Osteoblast (primary cell): ENCODE results near the gene MROH2A. TPM values are rescaled to one million over a fixed set of nuclear protein-coding genes. Genes with fewer than 3 reads are reported as not detected.
A peak's percentile ranks its signal among the peaks of the same experiment; 100 is the strongest.

Experiments used
- DNase-seq: peaks from one replicate; pipeline ENCODE4 v3.0.0; 2011; ENCODE audit warnings: low spot score, mixed read lengths; ENCODE audit not compliant: insufficient read length; ENCODE audit errors: missing footprints
- H2AFZ ChIP-seq: 2 replicates; pipeline ENCODE4 v1.6.0; 2011; ENCODE audit warnings: mild to moderate bottlenecking, low read length
- H3K27ac ChIP-seq: 2 replicates; pipeline ENCODE4 v1.5.1; 2011; ENCODE audit warnings: mild to moderate bottlenecking, low read depth, low read length, moderate library complexity
- H3K27me3 ChIP-seq: 2 replicates; pipeline ENCODE4 v1.6.0; 2012; ENCODE audit warnings: mild to moderate bottlenecking, control low read depth, inconsistent platforms, low read length, moderate library complexity; ENCODE audit not compliant: insufficient read depth
- H3K36me3 ChIP-seq: 2 replicates; pipeline ENCODE4 v1.5.1; 2011; ENCODE audit warnings: mild to moderate bottlenecking, low read length, control low read depth, moderate library complexity; ENCODE audit not compliant: insufficient read depth
- H3K4me1 ChIP-seq: 2 replicates; pipeline ENCODE4 v1.5.1; 2011; ENCODE audit warnings: mild to moderate bottlenecking, low read length, control low read depth, moderate library complexity; ENCODE audit not compliant: insufficient read depth
- H3K4me2 ChIP-seq: 2 replicates; pipeline ENCODE4 v1.6.0; 2011; ENCODE audit warnings: mild to moderate bottlenecking, low read length; ENCODE audit not compliant: insufficient read depth
- H3K4me3 ChIP-seq: fragments of 200-600 bp; sonication (generic); 3 replicates; pipeline ENCODE4 v1.5.1; 2012; ENCODE audit warnings: mild to moderate bottlenecking, low read length, inconsistent platforms; ENCODE audit not compliant: insufficient read depth
- H3K79me2 ChIP-seq: 2 replicates; pipeline ENCODE4 v1.6.0; 2012; ENCODE audit warnings: mild to moderate bottlenecking, low read length, control low read depth, inconsistent platforms; ENCODE audit not compliant: insufficient read depth
- H3K9me3 ChIP-seq: 2 replicates; pipeline ENCODE4 v1.5.1; 2011; ENCODE audit warnings: low read depth, low read length, control low read depth
- H4K20me1 ChIP-seq: 2 replicates; pipeline ENCODE4 v1.6.0; 2012; ENCODE audit warnings: mild to moderate bottlenecking, low read length, control low read depth; ENCODE audit not compliant: insufficient read depth
- total RNA-seq: library from RNA; depleted of rRNA; stranded (reverse); fragments of >200 nt; gene quantifications from 2 replicates; pipeline ENCODE4 v1.2.3, GENCODE V29; 2012
- TF ChIP-seq, protein P1 (sequence below): IDR thresholded peaks from 2 replicates; pipeline ENCODE4 v1.5.1; 2011; ENCODE audit warnings: mild to moderate bottlenecking, low read depth, low read length, moderate library complexity; ENCODE audit errors: extremely low read depth

MROH2A gene
- total RNA-seq, 1 donor = not detected

DNA sequence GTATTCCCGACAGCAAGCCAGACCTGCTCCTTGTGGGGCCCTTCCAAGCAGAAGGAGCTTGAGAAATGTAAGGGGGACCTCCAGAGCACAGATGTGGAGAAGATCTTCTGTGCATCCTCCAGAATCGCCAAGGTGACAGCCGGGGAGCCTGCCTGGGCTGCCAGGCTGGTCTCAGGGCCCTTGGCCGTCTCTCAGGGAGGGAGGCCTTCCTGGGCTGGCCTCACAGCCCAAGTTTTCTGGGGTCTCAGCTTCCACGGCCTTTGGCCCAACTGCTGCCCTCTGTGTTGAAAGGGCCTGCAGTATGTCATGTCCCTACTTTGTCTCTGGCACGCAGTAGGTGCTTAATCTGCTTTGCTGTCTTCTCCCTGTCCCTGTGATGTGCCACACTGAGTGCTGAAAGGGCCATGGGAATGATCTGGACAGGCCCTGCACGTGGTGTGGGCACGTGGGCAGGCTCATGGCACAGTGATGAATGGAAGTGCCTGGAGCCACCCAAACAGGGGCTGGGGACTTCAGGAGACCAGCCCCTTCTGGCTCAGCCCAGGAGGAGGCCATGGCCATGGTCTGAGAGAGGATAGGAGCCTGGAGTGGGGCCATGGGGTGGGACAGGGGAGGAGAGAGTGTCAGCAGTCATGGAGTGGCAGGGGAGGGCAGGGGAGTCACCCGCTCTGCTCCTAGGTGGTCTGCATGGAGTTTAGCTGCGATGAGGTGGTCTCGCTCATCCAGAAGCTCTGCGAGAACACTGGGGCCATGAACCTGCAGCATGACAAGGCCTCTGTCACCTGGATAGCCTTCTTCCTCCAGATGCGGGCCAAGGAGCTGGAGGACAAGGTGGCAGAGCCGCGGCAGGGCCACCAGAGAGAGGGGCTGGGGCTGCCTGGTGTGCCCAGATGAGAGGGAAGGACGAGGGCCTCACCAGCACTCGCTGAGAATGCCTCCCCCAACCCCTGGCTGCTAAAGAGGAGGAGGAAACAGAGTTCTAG lies 40.8 kb downstream of the MROH2A start:
- no peaks in the 10 kb centered on the region for H3K36me3 ChIP-seq
- H4K20me1 ChIP-seq = no peaks in the 10 kb centered on the region
- no peak overlapping the region for H3K4me3 ChIP-seq
- H3K27ac ChIP-seq = no peak overlapping the region
- DNase-seq = peak; percentile 65
- H2AFZ ChIP-seq = no peak overlapping the region
- H3K9me3 ChIP-seq = no peaks in the 10 kb centered on the region
- H3K4me2 ChIP-seq = no peak overlapping the region
- peaks cover 10% of the 10 kb centered on the region for H3K27me3 ChIP-seq
- H3K79me2 ChIP-seq = no peaks in the 10 kb centered on the region
- H3K4me1 ChIP-seq = no peaks in the 10 kb centered on the region
- TF ChIP-seq, protein P1, sequence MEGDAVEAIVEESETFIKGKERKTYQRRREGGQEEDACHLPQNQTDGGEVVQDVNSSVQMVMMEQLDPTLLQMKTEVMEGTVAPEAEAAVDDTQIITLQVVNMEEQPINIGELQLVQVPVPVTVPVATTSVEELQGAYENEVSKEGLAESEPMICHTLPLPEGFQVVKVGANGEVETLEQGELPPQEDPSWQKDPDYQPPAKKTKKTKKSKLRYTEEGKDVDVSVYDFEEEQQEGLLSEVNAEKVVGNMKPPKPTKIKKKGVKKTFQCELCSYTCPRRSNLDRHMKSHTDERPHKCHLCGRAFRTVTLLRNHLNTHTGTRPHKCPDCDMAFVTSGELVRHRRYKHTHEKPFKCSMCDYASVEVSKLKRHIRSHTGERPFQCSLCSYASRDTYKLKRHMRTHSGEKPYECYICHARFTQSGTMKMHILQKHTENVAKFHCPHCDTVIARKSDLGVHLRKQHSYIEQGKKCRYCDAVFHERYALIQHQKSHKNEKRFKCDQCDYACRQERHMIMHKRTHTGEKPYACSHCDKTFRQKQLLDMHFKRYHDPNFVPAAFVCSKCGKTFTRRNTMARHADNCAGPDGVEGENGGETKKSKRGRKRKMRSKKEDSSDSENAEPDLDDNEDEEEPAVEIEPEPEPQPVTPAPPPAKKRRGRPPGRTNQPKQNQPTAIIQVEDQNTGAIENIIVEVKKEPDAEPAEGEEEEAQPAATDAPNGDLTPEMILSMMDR = no peak

DNA sequence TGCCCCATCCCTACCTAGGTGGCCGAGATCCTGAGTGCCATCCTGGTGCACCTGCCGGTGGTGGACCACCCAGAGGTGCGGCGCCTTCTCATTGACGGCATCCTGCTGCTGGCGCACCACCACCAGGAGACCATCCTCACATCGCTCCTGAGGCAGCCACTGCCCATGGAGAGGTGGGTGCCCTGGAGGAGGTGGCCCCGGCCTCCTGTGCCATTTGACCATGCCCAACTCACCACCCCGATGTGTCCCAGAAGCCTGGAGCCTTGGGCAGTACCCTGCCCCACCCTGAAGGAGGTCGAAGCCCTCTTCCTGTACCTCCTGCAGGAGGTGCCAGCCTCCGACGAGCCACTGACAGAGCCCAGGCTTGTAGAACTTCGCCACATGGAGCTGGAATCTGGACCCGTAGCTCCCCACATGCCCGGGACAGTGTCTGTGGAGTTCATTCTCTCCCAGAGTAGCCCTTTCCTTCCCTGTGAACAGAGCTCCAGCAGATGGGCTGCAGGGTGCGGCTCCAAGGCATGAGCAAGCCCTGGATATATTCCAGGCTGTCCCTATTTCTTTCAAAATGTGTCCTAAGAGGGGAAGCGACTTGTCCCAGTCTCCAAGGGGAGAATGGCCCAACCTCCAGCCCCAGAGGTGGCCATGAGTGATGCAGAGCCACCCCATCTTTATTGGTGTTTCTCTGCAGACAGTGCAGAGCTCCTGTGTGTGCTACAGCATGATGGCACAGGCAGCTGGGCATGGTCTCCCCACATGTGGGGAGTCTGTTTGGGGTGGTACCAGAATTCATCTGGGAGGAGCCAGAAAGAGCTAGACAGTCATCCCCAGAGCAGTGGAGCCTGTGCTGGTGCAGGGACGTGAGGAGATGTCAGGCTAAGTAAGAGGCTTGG lies 42.0 kb downstream of the MROH2A start:
- TF ChIP-seq, protein P1 = no peak
- H3K79me2 ChIP-seq = no peaks in the 10 kb centered on the region
- peak; percentile 65 for DNase-seq

DNA sequence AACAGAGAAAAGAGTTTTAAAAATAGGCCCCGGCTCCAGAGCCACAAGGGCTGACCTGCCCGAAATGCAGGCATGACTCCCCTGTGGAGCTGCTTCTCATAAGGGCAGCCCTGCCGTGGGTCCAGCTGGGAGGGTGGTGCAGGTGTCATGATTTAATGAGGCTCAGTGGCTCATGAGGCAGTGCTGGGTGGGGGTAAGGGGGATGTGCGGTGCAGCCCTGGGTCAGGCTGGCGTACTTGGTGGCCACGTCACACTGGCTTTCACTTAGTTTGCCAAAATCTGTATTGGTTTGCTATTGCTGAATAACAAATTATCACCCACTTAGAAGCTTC lies 42.6 kb downstream of the MROH2A start:
- H3K79me2 ChIP-seq = no peaks in the 10 kb centered on the region
- TF ChIP-seq, protein P1 = no peak
- peaks cover 10% of the 10 kb centered on the region for H3K27me3 ChIP-seq
- no peaks in the 10 kb centered on the region for H3K4me1 ChIP-seq
- no peak overlapping the region for H3K4me2 ChIP-seq
- no peak overlapping the region for H3K4me3 ChIP-seq
- H4K20me1 ChIP-seq = no peaks in the 10 kb centered on the region
- no peak overlapping the region for H3K27ac ChIP-seq
- no peaks in the 10 kb centered on the region for H3K9me3 ChIP-seq
- no peaks in the 10 kb centered on the region for H3K36me3 ChIP-seq
- DNase-seq = peak; percentile 72
- H2AFZ ChIP-seq = no peak overlapping the region

More for the DNA sequence above, 42.0 kb downstream of the MROH2A start:
- Histone ChIP-seq H2AFZ (no peak overlapping the region), H3K4me3 (no peak overlapping the region), H3K27me3 (peaks cover 10% of the 10 kb centered on the region), H4K20me1 (no peaks in the 10 kb centered on the region), H3K36me3 (no peaks in the 10 kb centered on the region), H3K4me2 (no peak overlapping the region), H3K4me1 (no peaks in the 10 kb centered on the region), H3K9me3 (no peaks in the 10 kb centered on the region), H3K27ac (no peak overlapping the region)

DNA sequence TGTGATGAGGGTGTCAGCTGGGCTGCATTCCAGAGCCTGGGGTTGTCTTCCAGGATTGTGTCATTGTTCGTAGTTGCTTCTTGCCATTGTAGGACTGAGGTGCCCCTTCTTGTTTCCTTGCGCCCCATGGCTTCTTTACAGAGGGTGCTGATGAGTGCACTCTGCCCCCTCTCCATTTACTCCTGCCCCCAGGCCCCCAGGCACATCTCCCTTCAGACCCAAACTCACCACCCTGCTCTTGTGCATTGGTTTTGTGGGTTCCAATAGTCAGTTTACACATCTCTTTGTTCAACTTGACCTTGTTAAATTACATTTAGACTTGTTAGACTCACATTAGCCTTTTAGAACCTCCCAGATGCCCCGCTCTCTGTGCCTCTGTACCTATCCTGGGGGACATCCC lies 43.1 kb downstream of the MROH2A start:
- no peaks in the 10 kb centered on the region for H3K4me1 ChIP-seq
- H3K36me3 ChIP-seq = no peaks in the 10 kb centered on the region
- TF ChIP-seq, protein P1 = no peak
- no peaks in the 10 kb centered on the region for H4K20me1 ChIP-seq
- H2AFZ ChIP-seq = no peak overlapping the region
- no peaks in the 10 kb centered on the region for H3K79me2 ChIP-seq
- no peak overlapping the region for H3K27ac ChIP-seq
- H3K4me3 ChIP-seq = no peak overlapping the region
- peak; percentile 73 for DNase-seq
- no peak overlapping the region for H3K4me2 ChIP-seq
- no peaks in the 10 kb centered on the region for H3K9me3 ChIP-seq
- peaks cover 8% of the 10 kb centered on the region for H3K27me3 ChIP-seq
